Activated effector memory CD4-positive, alpha-beta T cell treated with Interleukin-2 at 50 U/mL for 16 hours (primary cell): Measurements from ENCODE around the gene PABPC1L.

Source experiments
- DNase-seq: peaks from one replicate; pipeline ENCODE4 v3.0.0-alpha.2; 2020

PABPC1L gene

DNA sequence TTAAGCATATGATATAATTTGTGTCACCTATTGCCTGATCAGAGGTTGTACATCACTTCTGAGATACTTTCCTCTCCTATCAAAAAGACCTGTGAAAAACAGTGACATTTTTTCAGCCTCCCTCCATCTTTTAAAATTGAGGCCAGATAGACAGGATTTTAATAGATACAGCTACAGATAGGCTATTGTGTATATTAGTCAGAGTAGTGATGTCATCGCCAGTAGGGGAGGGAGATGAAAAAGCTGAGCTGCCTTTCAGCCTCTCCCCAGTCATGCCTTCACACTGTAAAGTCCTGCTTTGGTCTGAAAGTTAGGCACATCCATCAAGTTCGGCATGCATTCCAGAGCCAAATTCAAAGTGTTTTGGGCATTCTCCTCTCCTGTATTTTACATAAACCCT is 7.9 kb upstream of the PABPC1L start:
- DNase-seq, result no peak

DNA sequence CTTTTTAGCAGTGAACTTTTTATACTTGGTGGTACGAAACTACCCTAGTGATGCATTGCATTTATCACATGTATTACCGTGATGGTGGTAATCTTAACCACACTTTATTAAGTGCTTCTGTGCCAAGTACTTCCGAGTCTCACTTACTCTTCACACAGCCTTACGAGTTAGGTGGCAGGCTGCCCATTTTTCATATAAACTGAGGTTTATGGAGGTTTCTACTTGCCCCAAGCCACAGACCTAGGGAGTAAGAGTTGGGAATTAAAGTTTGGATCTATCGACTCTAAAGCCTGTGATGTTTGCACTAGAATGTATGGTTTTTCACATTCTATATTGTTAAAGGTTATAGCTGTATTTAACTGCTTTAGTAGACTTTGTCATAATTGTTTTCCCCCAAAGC is 5.5 kb upstream of the PABPC1L start:
- DNase-seq, result no peak

DNA sequence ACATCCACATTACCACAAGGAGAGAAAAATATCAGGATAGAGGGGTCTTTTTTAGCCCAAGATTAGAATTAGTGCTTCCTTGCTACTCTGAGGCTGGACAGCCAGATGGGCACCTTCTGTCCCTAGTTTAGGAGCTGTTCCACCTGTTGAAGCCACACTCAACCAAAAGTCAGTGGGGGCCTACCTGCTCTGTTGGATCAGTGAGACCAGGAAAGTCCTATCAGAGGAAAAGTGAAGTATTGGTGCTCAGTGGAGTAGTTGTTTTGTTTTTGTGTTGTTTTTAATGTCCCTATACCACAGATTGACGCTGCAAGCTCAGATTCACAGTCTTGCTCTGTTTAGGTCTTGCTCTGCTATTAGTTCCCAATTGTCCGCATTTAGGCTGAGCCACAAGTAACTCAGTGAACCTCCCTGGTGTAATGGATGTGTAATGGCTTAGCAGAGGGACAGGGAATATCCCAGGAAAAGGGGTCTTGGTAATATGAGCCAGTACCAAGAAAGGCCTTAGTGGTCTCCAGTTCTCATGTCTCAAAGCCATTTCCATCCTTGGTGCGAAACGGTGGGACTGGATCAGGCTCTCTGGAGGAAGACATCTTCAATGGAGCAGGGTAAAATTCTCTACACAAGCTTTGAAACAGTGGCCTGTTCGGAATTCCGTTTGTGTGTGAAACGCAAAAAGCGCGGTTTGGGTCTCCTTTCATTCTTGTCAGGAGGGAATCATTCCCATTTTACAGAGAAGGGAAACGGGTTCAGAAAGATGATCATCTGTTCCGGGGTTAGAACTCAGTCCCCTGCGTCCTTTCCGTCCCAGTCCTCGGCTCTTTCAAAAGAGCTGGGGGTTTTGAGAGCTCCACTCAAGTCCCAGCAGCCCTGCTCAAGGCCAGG is 631 bp upstream of the PABPC1L start:
- no peak for DNase-seq

DNA sequence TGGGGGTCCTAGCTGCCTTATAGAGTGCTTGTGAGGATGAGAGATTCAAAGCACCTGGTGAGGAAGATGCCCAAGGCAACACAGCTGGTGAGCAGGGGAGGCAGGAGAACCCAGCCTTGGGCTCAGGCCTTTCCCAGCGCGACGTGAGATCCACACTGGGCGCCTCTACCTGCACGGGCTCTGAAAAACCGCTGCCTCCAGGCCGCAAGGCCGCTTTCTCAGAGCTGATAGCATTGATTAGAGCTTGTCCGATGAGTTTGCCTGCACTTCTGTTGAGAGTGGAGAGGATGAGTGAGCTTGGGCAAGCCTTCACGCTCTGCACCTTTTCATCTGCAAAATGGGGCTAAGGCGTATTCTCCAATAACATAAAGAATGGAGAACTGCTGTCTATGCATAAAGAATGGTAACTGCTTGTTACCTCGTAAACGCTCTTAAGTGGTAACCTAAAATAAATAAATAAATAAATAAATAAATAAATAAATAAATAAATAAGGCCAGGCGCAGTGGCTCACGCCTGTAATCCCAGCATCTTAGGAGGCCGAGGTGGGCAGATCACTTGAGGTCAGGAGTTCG is 916 bp downstream of the PABPC1L start:
- no peak for DNase-seq

DNA sequence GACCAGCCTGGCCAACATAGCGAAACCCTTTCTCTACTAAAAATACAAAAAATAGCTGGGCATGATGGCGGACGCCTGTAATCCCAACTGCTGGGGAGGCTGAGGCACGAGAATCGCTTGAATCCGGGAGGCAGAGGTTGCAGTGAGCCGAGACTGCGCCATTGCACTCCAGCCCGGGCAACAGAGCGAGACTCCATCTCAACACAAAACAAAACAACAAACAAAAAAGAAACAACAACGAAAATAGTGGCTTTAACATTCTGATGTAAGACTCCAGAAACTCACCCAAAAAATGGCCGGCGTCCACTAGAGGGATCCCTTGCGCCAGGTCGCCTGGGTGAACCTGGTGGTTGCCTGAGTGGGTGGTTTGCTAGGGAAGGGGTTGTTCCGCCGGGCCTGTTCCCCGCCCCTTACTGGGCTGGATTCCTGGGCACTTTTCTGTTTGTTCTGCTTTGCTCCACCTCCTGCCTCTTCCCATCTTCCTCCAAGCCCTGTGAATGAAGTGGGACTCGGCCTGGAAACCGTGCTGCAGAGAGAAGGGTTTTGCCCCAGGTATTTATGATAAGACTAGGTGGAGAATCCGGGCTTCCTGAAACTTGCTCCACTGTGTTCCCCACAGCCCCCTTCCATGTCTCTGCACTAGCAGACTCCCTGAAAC is 1.5 kb downstream of the PABPC1L start:
- peak; percentile 24 for DNase-seq

DNA sequence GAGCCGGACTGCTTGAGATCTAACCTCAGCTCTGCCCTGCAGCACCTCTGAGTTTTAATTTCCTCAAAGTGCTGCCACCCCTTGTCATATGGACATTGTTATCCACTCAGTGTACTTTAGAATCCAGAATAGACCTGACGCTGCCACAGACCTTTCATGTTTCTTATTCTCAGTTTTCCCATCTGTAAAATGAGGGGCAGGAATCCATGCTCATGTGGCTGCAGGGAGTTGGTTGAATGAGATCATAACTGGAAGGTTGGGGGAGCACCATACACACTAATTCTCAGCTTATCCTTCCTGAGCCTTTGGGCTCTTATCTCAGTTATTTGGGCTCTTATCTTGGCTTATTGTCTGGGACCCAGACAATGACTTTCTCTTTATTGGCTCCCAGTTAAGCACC is 2.3 kb downstream of the PABPC1L start:
- DNase-seq, result no peak

DNA sequence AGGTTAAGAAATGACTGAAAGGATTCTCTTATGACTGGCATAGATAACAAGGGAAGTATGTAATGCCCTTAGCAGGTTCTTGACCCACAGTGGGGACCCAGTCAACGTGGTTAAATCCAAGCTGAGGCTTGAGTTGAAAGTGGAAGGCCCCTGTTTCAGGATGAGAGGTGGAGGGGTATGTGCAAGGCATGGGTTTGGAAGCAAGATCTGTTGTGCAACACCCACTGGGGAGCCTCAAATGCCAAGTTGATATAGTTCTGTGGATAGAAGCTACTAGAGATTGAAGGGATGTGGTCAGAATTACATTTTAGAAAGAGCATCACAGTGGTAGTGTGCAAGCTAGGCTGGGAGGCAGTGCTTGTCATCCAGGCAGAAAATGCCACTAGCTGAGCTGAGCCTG is 5.1 kb downstream of the PABPC1L start:
- no peak for DNase-seq

DNA sequence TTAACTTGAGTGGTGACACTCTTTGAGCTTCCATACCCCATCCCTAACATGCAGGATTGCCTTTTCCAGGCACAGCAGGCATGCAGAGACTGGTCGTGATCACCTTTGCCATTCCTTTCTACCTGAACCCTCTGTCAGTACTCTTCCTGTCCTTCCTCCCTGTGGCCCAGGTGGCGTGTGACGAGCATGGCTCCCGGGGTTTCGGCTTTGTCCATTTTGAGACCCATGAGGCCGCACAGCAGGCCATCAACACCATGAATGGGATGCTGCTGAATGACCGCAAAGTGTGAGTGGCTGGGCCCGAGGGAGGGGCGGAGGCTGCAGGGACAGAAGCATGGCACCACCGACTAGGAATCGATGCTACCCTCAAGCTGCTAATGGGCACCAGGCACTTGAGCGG is 6.7 kb downstream of the PABPC1L start:
- DNase-seq, result no peak

DNA sequence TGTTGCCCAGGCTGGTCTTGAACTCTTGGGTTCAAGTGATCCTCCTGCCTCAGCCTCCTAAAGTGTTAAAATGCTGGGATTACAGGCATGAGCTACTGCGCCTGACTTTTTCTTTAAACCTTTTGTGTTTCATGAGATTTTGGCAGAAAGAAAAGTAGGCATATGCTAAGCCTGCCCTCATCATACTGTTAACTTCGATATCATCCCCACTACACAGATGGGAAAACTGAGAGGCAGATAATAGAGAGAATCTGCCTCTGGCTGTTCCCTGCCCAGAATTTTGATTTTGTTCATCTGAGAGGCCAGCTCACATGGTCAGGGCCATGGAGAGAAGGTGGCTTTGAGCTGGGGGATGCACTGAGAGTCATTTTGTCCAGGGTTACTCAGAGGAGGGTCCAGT is 7.5 kb downstream of the PABPC1L start:
- no peak for DNase-seq

DNA sequence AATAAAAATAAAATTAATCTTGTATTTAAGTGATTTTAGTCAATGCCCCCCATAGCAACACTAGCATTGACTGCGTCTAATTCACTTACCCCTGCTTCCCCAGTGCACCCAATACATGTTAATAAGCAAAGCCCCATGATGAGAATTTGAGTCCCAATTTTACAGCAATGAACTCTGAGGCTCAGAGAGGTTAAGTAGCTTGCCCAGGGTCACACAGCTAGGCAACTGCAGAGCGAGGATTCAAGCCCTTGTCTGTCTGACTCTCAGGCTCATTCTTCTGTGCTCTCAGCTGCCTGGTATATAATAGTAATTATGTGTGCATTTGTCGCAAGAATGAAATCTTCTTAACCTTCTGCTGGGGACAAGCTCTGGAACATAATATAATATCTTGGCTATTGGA is 8.5 kb downstream of the PABPC1L start:
- DNase-seq, result no peak

DNA sequence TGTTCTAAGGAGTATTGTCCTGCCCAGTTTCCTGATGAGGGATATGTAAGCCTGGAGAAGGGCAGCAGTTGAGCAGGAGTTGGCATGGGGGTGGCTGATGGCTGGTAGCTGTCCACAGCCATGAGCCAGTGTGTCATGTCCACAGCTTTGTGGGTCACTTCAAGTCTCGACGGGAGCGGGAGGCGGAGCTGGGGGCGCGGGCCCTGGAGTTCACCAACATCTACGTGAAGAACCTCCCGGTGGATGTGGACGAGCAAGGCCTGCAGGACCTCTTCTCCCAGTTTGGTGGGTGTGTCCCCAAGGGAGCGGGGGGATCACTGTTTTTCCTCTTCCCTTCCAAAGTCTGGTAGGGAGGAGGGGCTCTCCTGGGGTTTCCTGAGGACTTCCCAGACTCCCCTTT is 8.9 kb downstream of the PABPC1L start:
- no peak for DNase-seq

DNA sequence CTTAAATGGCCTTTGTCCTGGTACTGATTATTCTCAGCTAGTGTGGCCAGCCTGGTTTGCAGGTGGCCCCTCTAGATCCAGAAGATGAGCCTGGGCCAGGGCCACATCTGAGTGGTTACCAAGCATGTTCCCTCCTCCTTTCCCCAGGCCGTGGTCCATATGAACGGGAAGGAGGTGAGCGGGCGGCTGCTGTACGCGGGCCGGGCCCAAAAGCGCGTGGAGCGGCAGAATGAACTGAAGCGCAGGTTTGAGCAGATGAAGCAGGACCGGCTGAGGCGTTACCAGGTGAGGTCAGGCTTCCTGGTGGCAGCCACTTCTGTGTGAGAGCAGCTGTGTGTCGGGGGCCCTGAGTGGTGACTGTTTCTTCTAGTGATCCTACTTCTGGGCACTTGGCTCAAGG is 11.6 kb downstream of the PABPC1L start:
- DNase-seq, result no peak

DNA sequence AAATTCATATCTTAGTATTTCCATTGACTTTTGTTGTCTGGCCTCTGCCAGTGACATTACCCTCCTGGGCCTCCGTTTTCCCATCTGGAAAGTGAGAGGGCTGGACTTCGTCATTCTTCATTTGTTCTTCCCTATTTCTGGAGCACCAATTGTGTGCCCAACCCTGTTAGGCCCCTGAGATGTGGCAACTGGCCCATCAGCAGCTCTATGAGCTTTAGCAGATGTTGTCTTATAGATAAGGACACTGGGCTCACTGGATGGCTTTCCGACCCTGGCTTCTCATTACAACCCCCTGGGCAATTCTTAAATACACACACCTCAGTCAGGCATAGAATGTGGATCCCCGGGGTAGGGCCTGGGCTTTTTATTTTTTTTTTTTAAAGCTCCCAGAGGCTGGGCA is 14.7 kb downstream of the PABPC1L start:
- no peak for DNase-seq

DNA sequence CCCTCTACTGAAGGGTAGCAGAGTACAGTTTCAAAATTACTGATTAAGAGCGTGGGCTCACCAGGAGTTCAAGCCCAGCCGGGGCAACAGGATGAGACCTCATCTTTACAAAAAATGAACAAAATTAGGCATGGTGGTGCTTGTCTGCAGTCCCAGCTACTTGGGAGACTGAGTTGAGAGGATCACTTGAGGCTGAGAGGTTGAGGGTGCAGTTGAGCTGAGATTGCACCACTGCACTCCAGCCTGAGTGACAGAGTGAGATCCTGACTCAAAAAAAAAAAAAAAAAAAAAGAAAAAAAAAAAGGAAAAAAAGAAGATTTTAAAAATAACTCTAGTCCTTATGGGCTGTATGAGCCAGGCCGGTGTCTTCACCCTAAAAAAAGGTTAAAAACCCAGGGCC is 18.7 kb downstream of the PABPC1L start:
- no peak for DNase-seq

DNA sequence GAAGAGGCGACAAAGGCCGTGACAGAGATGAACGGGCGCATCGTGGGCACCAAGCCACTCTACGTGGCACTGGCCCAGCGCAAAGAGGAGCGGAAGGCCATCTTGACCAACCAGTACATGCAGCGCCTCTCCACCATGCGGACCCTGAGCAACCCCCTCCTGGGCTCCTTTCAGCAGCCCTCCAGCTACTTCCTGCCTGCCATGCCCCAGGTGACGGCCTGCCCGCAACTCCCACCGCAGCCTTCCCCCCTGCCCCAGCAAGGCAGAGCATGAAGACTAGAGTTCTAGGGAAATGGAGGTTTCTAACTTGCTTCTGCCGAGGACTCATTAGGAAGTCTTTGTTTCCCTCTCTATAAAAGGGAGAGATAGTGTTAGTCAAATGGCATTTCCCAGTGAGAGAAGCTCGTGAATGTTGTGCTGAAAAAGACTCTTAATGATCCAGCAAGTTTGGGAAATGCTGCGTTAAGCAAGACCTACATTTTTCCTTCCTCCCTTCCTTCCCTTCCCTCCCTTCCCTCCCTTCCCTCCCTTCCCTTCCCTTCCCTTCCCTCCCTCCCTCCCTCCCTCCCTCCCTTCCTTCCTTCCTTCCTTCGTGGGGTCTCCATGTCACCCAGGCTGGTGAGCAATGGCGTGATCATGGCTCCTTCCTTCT is 20.8 kb downstream of the PABPC1L start:
- DNase-seq, result no peak

DNA sequence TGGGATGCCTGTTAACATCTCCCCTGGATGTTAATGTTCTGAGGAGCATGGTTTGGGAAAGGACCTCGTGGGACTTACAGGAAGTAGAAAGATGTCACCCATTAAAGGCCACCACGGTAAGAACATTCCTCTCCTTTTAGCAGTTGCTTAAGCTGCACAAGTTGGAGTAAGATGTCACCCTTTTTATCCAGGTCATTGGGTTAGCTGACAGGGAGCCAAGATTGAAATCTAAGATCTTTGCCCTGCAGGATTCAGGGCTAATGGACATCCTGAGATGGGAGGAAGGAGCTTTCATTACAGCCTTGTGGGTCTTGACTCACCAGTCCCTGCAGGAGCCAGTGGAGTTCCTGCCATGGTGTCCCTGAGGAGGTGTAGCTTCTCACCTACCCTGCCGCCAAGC is 22.1 kb downstream of the PABPC1L start:
- DNase-seq, result no peak

DNA sequence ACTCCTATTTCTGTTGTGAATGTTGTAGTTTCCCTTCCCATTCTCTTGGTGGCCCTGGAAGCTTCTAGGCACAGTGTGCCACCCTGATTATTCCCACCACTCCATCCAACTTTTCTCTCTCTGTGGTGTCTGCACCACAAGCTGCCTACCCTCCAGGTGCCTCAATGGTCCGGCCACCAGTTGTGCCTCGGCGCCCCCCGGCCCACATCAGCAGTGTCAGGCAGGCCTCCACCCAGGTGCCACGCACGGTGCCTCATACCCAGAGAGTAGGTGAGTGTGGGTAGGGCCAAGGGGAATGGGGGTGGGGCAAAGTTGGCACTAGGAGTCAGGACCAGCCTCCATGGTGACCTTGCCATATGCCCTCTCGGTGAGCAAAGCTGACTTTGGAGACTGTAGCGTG is 23.1 kb downstream of the PABPC1L start:
- DNase-seq, result no peak

DNA sequence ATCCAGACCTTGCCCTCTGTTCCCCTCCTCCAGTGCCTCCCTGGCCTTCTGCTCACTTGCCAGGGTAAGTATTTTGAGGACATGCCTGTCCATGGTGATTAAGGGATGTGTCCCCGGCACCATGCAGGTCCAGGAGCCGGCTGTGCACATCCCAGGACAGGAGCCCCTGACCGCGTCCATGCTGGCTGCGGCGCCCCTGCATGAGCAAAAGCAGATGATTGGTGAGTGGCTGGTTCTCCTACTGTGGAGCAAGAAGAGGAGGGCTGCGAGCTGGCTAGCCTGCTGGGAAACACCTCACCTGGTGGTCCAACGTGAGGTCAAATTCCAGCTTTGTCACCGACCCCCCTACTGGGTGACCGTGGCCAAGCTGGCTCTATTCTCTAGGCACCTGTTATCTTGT is 26.6 kb downstream of the PABPC1L start:
- DNase-seq, result no peak

DNA sequence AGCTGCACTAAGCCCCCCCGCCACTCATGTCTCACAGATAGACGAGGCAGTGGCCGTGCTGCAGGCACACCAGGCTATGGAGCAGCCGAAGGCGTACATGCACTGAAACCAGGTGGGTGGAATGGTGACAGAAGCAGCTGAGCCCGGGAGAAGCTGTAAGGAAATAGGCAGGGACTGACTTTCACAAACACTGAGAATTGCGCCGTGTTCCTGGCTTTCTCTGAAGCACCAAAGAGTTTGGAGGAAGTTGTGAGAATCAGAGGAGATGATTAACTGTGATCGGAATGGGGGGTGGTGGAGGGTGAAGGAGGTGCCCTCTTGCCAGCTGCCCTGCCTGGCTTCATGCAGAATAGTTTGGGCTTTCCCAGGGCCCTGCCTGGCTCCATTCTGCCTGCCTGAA is 28.8 kb downstream of the PABPC1L start:
- DNase-seq, result no peak

DNA sequence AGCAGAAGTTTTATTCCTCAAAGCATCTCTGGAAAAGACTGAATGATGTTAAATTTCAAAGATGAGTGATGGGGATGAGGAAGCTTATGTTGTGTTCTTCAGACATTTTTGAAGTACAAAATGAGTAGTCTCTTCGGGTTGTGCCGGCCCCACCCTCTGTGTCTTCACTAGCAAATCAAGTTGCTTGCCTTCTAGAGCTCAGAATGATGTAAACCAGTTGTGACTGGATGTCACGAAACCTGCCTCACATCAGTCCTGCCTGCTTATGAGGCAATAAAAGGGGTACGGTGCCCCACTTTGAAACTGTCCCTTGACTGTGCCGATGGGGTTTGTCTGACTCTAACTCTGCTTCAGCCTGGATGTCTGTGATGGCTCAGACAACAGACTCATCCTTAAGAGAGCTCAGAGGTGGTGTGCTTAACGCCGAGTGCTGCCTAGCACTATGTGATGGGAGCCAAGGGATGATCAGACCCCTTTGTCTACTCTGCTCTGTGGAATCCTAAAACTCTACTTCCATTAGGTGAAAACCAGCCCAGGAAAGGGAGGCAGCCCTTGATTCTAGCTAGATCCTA is 31.3 kb downstream of the PABPC1L start:
- no peak for DNase-seq

DNA sequence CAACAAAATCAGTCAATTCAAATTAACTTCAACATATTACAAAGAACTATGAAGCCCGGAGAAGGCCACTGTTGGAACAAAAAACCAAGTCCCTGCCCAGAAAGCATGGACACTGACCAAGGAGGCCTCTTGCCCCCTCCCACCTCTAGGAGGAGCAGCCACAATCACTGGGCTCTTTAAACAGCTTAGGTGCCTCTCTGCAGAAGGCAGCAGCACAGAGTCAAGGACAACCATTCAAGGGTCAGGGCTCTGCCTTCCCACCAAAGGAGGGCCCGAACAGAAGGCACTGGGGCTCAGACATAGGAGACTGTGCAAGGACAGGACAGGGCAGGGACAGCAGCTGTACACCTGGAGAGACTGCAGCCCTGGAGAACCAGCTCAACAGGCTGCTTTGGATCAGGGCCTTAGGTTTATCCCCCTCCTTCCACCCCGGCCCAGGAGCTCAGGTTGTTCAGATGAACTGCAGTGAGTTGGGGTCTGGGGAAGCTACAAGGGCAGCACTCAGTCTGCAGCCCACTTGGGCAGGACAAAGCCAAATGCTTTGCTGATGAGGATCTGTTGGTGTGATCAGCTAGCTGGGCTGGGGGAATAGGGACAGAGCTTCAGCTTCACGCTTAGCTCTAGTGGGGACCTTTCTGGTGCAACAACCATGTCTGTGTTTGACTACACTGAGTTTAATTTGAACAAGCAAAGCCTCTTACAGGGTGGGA is 32.6 kb downstream of the PABPC1L start:
- DNase-seq, result no peak

DNA sequence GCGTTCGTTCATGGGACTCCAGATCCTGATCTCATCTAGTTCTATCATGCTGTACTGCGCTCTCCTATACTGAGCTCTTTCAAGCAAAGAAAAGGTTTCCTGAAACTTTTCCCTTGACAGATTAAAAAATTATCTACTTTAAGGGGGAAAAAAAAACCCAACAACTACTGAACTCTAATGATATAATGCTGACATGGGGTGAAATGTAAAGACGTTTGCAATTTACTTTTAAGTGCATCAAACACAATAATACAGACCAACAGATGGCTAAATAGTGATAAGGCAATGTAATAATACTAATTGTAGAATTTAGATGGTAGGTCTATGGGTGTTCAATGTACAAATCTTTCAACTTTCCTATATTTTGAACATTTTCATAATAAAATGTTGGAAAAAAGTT is 34.0 kb downstream of the PABPC1L start:
- DNase-seq, result no peak

DNA sequence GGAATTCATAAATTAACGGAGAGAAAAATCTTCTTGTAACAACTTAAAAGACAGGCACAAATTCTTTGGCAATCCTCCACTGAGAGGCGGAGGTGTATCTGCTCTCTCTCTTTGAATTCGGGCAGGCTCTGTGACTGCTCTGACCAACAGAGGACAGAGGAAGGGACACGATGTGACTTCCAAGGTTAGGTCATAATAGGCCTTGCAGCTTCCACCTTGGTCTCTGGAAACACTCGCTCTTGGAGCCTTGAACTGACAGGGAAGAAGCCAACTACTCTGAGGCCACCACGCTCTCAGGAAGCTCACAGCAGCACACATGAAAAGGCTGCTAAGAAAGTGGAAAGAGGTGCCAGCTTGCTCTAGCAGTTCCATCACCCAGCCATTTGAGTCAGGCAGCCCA is 35.4 kb downstream of the PABPC1L start:
- no peak for DNase-seq
